HG03135 (cell line): ENCODE results near the gene NEK3.
"Not testable (repeated sequence)": the region's sequence is repeated elsewhere in the genome, so short reads cannot be mapped to it uniquely, and the experiment has no call there.

Experiments used
- ATAC-seq: cut with Tn5 transposase; IDR thresholded peaks from one replicate; pipeline ENCODE4 v1.9.1; 2021; ENCODE audit warnings: mild to moderate bottlenecking, moderate library complexity; ENCODE audit not compliant: unreplicated experiment

Gene NEK3

GRCh38 chr13:52125547-52125946 lies 33.9 kb downstream of the NEK3 start:
- ATAC-seq, result no peak

- no peak for ATAC-seq
These were observed 40.8 kb downstream of the NEK3 start for GRCh38 chr13:52118595-52118994.

GRCh38 chr13:52118095-52118494 lies 41.3 kb downstream of the NEK3 start:
- no peak for ATAC-seq

GRCh38 chr13:52112591-52112990 lies 46.8 kb downstream of the NEK3 start:
- ATAC-seq, result no peak

- ATAC-seq, result no peak
These were observed 50.2 kb downstream of the NEK3 start for GRCh38 chr13:52109116-52109670.

- ATAC-seq, result no peak
These were observed 53.6 kb downstream of the NEK3 start for GRCh38 chr13:52105841-52106240.

GRCh38 chr13:52104624-52105023 lies 54.8 kb downstream of the NEK3 start:
- no peak for ATAC-seq

- no peak for ATAC-seq
These were observed 56.0 kb downstream of the NEK3 start for GRCh38 chr13:52103386-52103785.

- not testable (repeated sequence) for ATAC-seq
These were observed 57.0 kb downstream of the NEK3 start for GRCh38 chr13:52102423-52102822.

- no peak for ATAC-seq
These were observed 62.2 kb downstream of the NEK3 start for GRCh38 chr13:52097197-52097596.

GRCh38 chr13:52096748-52097147 lies 62.6 kb downstream of the NEK3 start:
- no peak for ATAC-seq

GRCh38 chr13:52096062-52096461 lies 63.3 kb downstream of the NEK3 start:
- ATAC-seq, result no peak

GRCh38 chr13:52092087-52092486 lies 67.3 kb downstream of the NEK3 start:
- ATAC-seq, result no peak

GRCh38 chr13:52091473-52091872 lies 67.9 kb downstream of the NEK3 start:
- ATAC-seq, result no peak

GRCh38 chr13:52085421-52085820 lies 74.0 kb downstream of the NEK3 start:
- no peak for ATAC-seq

GRCh38 chr13:52084981-52085380 lies 74.4 kb downstream of the NEK3 start:
- ATAC-seq, result not testable (repeated sequence)
